BE2C (cell line): ENCODE measurements around the gene UBALD2.

Experiments used
- DNase-seq: peaks from one replicate; pipeline ENCODE4 v3.0.0-alpha.2; 2020
- H3K27me3 ChIP-seq: fragments of 250-450 bp; sonication (Bioruptor Pico); 2 replicates; pipeline ENCODE4 v1.5.1; 2020; ENCODE audit warnings: mild to moderate bottlenecking
- H3K36me3 ChIP-seq: fragments of 250-450 bp; sonication (Bioruptor Pico); 2 replicates; pipeline ENCODE4 v1.5.1; 2020; ENCODE audit warnings: mild to moderate bottlenecking
- H3K4me1 ChIP-seq: fragments of 250-450 bp; sonication (Bioruptor Pico); 2 replicates; pipeline ENCODE4 v1.5.1; 2020
- H3K4me3 ChIP-seq: 2 replicates; pipeline ENCODE4 v1.5.1; 2011; ENCODE audit warnings: low read depth, low read length
- H3K9me3 ChIP-seq: fragments of 250-450 bp; sonication (Bioruptor Pico); 2 replicates; pipeline ENCODE4 v1.5.1; 2020
- TF ChIP-seq, protein P1 (sequence below): IDR thresholded peaks from 2 replicates; pipeline ENCODE4 v1.5.1; 2012; ENCODE audit warnings: mild to moderate bottlenecking, low read depth, low read length

UBALD2 gene

DNA sequence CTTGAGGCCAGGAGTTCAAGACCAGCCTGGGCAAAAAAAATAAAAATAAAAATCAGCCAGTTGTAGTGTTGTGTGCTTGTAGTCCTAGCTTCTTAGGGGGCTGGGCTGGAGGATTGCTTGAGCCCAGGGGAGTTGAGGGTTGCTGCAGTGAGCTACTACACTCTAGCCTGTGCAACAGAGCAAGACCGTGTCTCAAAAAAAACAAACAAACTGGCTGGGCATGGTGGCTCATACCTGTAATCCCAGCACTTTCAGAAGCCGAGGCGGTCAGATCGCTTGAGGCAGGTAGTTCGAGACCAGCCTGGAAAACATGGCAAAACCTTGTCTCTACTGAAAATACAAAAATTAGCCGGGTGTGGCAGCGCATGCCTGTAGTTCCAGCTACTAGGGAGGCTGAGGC is 4.9 kb upstream of the UBALD2 start:
- Histone ChIP-seq H3K36me3 (no peaks in the 10 kb centered on the region), H3K27me3 (no peaks in the 10 kb centered on the region), H3K9me3 (no peaks in the 10 kb centered on the region), H3K4me1 (no peaks in the 10 kb centered on the region), H3K4me3 (no peak overlapping the region)
- TF ChIP-seq, protein P1, sequence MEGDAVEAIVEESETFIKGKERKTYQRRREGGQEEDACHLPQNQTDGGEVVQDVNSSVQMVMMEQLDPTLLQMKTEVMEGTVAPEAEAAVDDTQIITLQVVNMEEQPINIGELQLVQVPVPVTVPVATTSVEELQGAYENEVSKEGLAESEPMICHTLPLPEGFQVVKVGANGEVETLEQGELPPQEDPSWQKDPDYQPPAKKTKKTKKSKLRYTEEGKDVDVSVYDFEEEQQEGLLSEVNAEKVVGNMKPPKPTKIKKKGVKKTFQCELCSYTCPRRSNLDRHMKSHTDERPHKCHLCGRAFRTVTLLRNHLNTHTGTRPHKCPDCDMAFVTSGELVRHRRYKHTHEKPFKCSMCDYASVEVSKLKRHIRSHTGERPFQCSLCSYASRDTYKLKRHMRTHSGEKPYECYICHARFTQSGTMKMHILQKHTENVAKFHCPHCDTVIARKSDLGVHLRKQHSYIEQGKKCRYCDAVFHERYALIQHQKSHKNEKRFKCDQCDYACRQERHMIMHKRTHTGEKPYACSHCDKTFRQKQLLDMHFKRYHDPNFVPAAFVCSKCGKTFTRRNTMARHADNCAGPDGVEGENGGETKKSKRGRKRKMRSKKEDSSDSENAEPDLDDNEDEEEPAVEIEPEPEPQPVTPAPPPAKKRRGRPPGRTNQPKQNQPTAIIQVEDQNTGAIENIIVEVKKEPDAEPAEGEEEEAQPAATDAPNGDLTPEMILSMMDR: no peak
- no peak for DNase-seq

DNA sequence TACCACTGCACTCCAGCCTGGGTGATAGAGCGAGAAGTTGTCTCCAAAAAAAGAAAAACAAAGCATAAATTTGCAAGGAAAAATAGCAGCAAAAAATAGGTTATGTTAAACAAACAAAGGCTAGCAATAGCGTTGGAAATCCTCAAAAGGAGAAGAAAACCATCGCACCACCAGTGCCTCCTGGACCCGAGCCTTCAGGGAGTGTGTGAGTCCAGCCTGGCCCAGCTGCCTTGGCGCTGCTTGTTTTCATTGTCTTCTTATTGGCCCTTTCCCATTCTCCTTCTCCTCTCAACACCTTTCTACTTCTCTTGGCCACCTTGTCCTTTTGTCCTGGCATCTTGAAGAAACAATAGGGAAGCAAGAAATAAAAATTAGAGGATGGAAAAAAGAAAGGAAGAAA is 4.5 kb upstream of the UBALD2 start:
- H3K27me3 ChIP-seq: no peaks in the 10 kb centered on the region
- TF ChIP-seq, protein P1: no peak
- no peaks in the 10 kb centered on the region for H3K9me3 ChIP-seq
- H3K4me1 ChIP-seq: no peaks in the 10 kb centered on the region
- no peak for DNase-seq
- H3K36me3 ChIP-seq: no peaks in the 10 kb centered on the region
- H3K4me3 ChIP-seq: no peak overlapping the region

DNA sequence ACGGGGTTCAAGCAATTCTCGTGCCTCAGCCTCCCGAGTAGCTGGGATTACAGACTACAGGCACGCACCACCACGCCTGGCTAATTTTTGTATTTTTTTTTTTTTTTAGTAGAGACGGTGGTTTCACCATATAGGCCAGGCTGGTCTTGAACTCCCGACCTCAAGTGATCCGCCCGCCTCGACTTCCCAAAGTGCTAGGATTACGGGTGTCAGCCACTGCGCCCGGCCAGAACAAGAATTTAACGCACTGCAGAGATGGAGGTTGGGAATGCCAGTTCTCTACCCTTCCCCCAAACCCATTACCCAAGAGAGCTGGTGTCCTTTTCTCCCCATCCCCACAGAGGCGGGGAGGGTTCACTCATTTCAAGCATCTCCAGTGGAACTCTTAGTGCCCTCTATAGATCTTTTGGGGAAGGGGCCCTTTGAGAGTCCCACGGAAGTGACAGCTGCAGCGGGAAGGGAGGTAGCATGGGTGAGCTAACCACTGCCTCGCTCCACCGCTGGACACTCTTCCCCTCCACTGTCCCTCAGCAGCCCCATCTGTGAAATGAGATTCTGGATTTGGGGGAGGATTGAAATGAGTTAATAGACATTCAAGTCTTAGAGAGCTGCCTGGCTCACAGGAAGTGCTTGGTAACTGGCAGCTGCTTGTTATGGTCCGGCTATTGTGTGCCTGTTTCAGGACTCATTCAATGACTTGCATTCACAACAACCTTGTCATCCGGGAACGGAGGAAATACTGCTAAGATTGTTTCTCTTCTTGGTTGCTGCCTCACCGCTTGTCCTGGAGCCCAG is 3.5 kb upstream of the UBALD2 start:
- H3K4me3 ChIP-seq: no peak overlapping the region
- no peak for DNase-seq
- H3K27me3 ChIP-seq: no peaks in the 10 kb centered on the region
- TF ChIP-seq, protein P1: no peak
- H3K9me3 ChIP-seq: no peaks in the 10 kb centered on the region
- H3K36me3 ChIP-seq: no peaks in the 10 kb centered on the region
- no peaks in the 10 kb centered on the region for H3K4me1 ChIP-seq

DNA sequence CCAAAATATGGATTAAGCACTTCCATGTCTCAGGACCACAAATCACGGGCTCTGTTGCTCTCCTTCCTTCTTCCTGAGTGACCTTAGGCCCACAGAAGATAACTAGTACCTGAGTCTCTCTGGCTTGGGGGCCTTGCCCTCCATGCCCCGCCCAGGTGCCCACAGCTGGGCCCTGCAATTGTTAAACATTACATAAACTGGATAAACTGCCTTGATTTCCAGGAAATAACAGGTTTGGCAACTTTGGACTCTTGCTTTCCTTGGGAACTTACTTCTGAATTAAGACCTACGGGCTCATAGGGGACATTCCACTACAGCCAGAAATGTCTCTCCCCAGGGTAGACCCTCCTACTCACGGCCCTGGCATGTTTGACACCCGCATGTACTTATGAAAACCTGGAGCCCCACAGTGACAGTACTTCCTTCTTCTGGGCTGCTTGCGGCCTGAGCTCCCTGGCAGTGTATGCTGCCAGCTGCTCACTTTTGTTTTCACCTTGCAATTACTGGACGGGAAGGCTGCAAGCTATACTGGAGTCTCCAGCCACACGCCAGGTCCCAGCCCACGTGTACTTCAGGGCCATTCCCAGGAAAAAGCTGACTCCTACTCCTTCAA is 2.3 kb upstream of the UBALD2 start:
- no peak overlapping the region for H3K4me3 ChIP-seq
- H3K9me3 ChIP-seq: no peaks in the 10 kb centered on the region
- TF ChIP-seq, protein P1: no peak
- no peaks in the 10 kb centered on the region; the same call in 1 of the 2 replicates for H3K36me3 ChIP-seq
- no peaks in the 10 kb centered on the region; the same call in 1 of the 2 replicates for H3K4me1 ChIP-seq
- no peak for DNase-seq
- no peaks in the 10 kb centered on the region for H3K27me3 ChIP-seq

DNA sequence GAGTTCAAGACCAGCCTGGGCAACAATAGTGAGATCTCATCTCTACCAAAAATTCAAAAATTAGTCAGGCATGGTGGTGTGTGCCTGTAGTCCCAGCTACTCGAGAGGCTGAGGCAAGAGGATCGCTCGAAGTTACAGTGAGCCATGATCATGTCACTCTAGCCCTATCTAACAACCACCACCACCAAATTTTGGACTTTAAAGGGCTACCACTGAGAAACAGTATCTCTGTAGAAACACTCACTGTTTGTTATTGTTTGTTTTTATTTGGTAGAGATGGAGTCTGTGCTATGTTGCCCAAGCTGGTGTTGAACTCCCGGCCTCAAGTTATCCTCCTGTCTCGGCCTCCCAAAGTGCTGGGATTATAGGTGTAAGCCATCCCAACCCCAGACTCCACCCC is 1.3 kb upstream of the UBALD2 start:
- no peak for DNase-seq
- Histone ChIP-seq H3K36me3 (no peaks in the 10 kb centered on the region; the same call in 1 of the 2 replicates), H3K9me3 (no peaks in the 10 kb centered on the region), H3K4me3 (no peak overlapping the region), H3K4me1 (no peaks in the 10 kb centered on the region; the same call in 1 of the 2 replicates), H3K27me3 (no peaks in the 10 kb centered on the region)
- TF ChIP-seq, protein P1: no peak

DNA sequence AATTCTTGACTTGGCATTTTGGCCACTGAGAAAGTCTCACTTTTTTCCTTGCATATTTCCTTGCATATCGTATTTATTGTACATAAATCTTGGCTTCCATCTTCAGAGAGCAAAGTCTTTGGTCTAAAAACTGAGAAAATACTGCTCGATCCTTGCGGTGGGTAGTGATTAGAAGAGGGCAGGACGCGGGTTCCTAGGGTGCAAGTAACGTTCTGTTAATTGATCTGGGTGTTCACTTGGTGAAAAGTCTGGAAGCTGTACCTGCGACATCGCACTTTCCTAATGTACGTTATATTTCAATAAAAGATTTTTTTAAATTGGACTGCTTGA is 758 bp upstream of the UBALD2 start:
- Histone ChIP-seq H3K4me3 (peak overlapping the region; percentile 54), H3K36me3 (no peaks in the 10 kb centered on the region; the same call in 1 of the 2 replicates), H3K9me3 (no peaks in the 10 kb centered on the region), H3K27me3 (no peaks in the 10 kb centered on the region), H3K4me1 (peaks cover 2% of the 10 kb centered on the region; the same call in 1 of the 2 replicates)
- TF ChIP-seq, protein P1: no peak
- DNase-seq: no peak
